ENCODE results near the gene CDH16.

Gene CDH16

GRCh38 chr16:66927918-66928649 is 9.4 kb upstream of the CDH16 start:
- DNase-seq (ENCODE audit: low read depth) = no peak

- peak; percentile 85 for DNase-seq (ENCODE audit: low read depth)
Measured at GRCh38 chr16:66926961-66927436, 8.3 kb upstream of the CDH16 start.

GRCh38 chr16:66926171-66926947 is 7.7 kb upstream of the CDH16 start:
- peak; percentile 11 for DNase-seq (ENCODE audit: low read depth)

GRCh38 chr16:66925322-66925840 is 6.7 kb upstream of the CDH16 start, which contains the start of gene RRAD:
TSS of gene RRAD (minus strand) at chr16:66925535. CDS start at chr16:66925179, 356 bp downstream.
- no peak for DNase-seq (ENCODE audit: low read depth)

GRCh38 chr16:66924527-66925321 is 6.0 kb upstream of the CDH16 start:
- DNase-seq (ENCODE audit: low read depth) = no peak

- no peak for DNase-seq (ENCODE audit: low read depth)
Measured at GRCh38 chr16:66923866-66924265, 5.2 kb upstream of the CDH16 start.

GRCh38 chr16:66923247-66923731 is 4.6 kb upstream of the CDH16 start:
- DNase-seq (ENCODE audit: low read depth) = no peak

- no peak for DNase-seq (ENCODE audit: low read depth)
Measured at GRCh38 chr16:66921729-66922450, 3.2 kb upstream of the CDH16 start.

- no peak for DNase-seq (ENCODE audit: low read depth)
Measured at GRCh38 chr16:66920924-66921680, 2.4 kb upstream of the CDH16 start.

- no peak for DNase-seq (ENCODE audit: low read depth)
Measured at GRCh38 chr16:66920299-66920590, 1.6 kb upstream of the CDH16 start.

GRCh38 chr16:66919569-66920298 is 1.0 kb upstream of the CDH16 start:
- DNase-seq (ENCODE audit: low read depth) = no peak

- no peak for DNase-seq (ENCODE audit: low read depth)
Measured at GRCh38 chr16:66918355-66918754, 330 bp downstream of the CDH16 start.

- no peak for DNase-seq (ENCODE audit: low read depth)
Measured at GRCh38 chr16:66917741-66918140, 944 bp downstream of the CDH16 start.

GRCh38 chr16:66916518-66916917 is 2.2 kb downstream of the CDH16 start:
- DNase-seq (ENCODE audit: low read depth) = no peak

GRCh38 chr16:66915041-66915440 is 3.6 kb downstream of the CDH16 start:
- no peak for DNase-seq (ENCODE audit: low read depth)

GRCh38 chr16:66914541-66914940 is 4.1 kb downstream of the CDH16 start:
- DNase-seq (ENCODE audit: low read depth) = no peak

- no peak for DNase-seq (ENCODE audit: low read depth)
Measured at GRCh38 chr16:66913711-66914110, 5.0 kb downstream of the CDH16 start.

GRCh38 chr16:66913081-66913480 is 5.6 kb downstream of the CDH16 start:
- no peak for DNase-seq (ENCODE audit: low read depth)

- DNase-seq (ENCODE audit: low read depth) = no peak
Measured at GRCh38 chr16:66911801-66912200, 6.9 kb downstream of the CDH16 start.

GRCh38 chr16:66911112-66911511 is 7.6 kb downstream of the CDH16 start:
- no peak for DNase-seq (ENCODE audit: low read depth)
